Measurements from ENCODE around the gene PATE1.

- TF ChIP-seq POLR2AphosphoS5 (IDR thresholded peaks at IDR 0.05) (no peak), CTCF (IDR thresholded peaks at IDR 0.05; ENCODE audit: poor library complexity, severe bottlenecking) (no peak)
These were observed 38.6 kb downstream of the PATE1 start for GRCh38 chr11:125784678-125785077.

Data from neural cell (in vitro differentiated cells).